HL-60 (cell line): ENCODE data around the gene TSPEAR.

Source experiments
- DNase-seq, 2 experiments: peaks; one replicate each; pipeline ENCODE4 v3.0.0-alpha.2; 2010 to 2020; ENCODE audit warnings: low read depth in 1 of 2, low spot score in 1 of 2
- H3K27ac ChIP-seq: fragments of 250-450 bp; sonication (Bioruptor Pico); replicated peaks from 2 replicates; pipeline ENCODE4 v1.5.1; 2020; ENCODE audit warnings: mild to moderate bottlenecking, moderate library complexity
- H3K27me3 ChIP-seq: fragments of 250-450 bp; sonication (Bioruptor Pico); 2 replicates; pipeline ENCODE4 v1.5.1; 2021; ENCODE audit warnings: mild to moderate bottlenecking, moderate library complexity; ENCODE audit not compliant: insufficient read depth, poor library complexity, severe bottlenecking
- H3K4me3 ChIP-seq: replicated peaks from 2 replicates; pipeline ENCODE4 v1.5.1; 2011; ENCODE audit warnings: mild to moderate bottlenecking, control low read depth, low read length; ENCODE audit not compliant: insufficient read depth
- GABPA ChIP-seq: IDR thresholded peaks from 2 replicates; pipeline ENCODE4 v1.6.1; 2012; ENCODE audit warnings: low read depth
- POLR2AphosphoS5 ChIP-seq: IDR thresholded peaks from 2 replicates; pipeline ENCODE4 v1.6.1; 2012; ENCODE audit warnings: low read depth
- REST ChIP-seq: IDR thresholded peaks from 2 replicates; pipeline ENCODE4 v1.6.1; 2012; ENCODE audit warnings: low read depth; ENCODE audit not compliant: insufficient replicate concordance
- SPI1 ChIP-seq: IDR thresholded peaks from 2 replicates; pipeline ENCODE4 v1.6.1; 2012; ENCODE audit warnings: low read depth, mild to moderate bottlenecking, borderline replicate concordance
- TF ChIP-seq, protein P1 (sequence below): IDR thresholded peaks from one replicate; pipeline ENCODE4 v1.5.1; 2011; ENCODE audit warnings: low read length, control low read depth, inconsistent platforms; ENCODE audit not compliant: insufficient read depth

Gene TSPEAR

GRCh38 chr21:44512496-44513388 is 198.6 kb downstream of the TSPEAR start:
- Histone ChIP-seq H3K27me3 (no peaks in the 10 kb centered on the region), H3K27ac (no peak overlapping the region), H3K4me3 (no peak overlapping the region)
- DNase-seq = no peak
- TF ChIP-seq REST = no peak
- TF ChIP-seq, protein P1, sequence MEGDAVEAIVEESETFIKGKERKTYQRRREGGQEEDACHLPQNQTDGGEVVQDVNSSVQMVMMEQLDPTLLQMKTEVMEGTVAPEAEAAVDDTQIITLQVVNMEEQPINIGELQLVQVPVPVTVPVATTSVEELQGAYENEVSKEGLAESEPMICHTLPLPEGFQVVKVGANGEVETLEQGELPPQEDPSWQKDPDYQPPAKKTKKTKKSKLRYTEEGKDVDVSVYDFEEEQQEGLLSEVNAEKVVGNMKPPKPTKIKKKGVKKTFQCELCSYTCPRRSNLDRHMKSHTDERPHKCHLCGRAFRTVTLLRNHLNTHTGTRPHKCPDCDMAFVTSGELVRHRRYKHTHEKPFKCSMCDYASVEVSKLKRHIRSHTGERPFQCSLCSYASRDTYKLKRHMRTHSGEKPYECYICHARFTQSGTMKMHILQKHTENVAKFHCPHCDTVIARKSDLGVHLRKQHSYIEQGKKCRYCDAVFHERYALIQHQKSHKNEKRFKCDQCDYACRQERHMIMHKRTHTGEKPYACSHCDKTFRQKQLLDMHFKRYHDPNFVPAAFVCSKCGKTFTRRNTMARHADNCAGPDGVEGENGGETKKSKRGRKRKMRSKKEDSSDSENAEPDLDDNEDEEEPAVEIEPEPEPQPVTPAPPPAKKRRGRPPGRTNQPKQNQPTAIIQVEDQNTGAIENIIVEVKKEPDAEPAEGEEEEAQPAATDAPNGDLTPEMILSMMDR = no peak
- no peak for TF ChIP-seq POLR2AphosphoS5
- TF ChIP-seq GABPA = no peak
- no peak for TF ChIP-seq SPI1

DNA sequence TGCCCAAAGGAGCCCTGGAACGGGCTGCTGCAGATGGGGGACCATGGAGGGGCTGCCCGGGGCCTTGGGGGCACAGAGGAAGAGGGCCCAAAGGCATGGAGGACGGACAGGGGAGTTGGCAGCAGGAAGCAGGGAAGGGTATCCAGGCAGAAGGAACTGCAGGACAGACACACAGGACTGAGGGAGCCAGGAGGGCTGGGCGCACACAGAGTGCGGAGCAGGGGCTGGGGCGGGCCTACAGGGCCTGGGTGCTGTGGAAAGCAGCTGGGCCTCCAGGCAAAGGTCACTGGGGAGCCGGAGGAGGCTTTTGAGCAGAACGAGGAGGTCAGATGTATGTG is 199.5 kb downstream of the TSPEAR start:
- TF ChIP-seq REST (no peak), GABPA (no peak), POLR2AphosphoS5 (no peak), SPI1 (no peak)
- TF ChIP-seq, protein P1 = no peak
- Histone ChIP-seq H3K27ac (no peak overlapping the region), H3K4me3 (no peak overlapping the region), H3K27me3 (no peaks in the 10 kb centered on the region)
- no peak for DNase-seq

DNA sequence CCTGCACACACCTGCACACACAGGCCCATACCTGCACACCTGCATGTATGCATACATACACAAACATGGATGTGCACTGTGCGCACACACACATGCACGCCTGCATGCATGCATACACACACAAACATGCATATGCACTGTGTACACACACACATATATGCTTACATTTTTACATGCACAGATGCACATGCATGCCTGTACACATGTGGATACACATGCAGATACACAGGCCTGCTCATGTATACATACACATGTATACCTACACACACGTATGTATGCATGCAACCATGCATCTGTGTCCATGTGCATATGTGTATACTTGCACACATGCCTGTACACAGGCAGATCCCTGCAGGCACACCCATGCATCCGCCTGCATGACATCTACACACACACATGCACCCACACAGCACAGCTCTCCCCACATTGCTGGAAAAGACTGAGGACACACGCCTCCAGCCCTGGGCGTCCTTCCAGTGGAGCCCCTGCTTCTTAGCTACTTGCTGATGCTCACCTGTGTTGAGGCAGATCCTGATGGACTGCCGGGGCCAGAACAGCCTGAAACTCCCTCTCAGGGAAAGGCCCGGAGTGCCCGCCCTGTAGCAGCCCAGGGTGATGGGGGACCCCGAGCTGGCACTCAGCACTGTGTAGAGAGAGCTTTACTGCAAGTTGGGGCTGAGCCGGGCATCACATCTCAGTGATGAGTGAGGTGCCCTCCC is 200.0 kb downstream of the TSPEAR start:
- H3K27ac ChIP-seq = no peak overlapping the region
- no peak for DNase-seq
- no peak overlapping the region for H3K4me3 ChIP-seq
- no peaks in the 10 kb centered on the region for H3K27me3 ChIP-seq
- TF ChIP-seq, protein P1 = no peak
- TF ChIP-seq POLR2AphosphoS5 (no peak), SPI1 (no peak), REST (no peak), GABPA (no peak)
